Neural cell (in vitro differentiated cells): ENCODE results near the gene FAM53A.

Source experiments
- TF ChIP-seq, protein P1 (sequence below): IDR thresholded peaks from 2 replicates; pipeline ENCODE4 v1.6.1; 2012; ENCODE audit warnings: borderline replicate concordance
- TF ChIP-seq, protein P2 (sequence below): fragments of 450-650 bp; IDR thresholded peaks from 2 replicates; pipeline ENCODE4 v1.5.1; 2014; ENCODE audit warnings: antibody characterized with exemption, mild to moderate bottlenecking, moderate library complexity; ENCODE audit not compliant: poor library complexity, severe bottlenecking

DNA sequence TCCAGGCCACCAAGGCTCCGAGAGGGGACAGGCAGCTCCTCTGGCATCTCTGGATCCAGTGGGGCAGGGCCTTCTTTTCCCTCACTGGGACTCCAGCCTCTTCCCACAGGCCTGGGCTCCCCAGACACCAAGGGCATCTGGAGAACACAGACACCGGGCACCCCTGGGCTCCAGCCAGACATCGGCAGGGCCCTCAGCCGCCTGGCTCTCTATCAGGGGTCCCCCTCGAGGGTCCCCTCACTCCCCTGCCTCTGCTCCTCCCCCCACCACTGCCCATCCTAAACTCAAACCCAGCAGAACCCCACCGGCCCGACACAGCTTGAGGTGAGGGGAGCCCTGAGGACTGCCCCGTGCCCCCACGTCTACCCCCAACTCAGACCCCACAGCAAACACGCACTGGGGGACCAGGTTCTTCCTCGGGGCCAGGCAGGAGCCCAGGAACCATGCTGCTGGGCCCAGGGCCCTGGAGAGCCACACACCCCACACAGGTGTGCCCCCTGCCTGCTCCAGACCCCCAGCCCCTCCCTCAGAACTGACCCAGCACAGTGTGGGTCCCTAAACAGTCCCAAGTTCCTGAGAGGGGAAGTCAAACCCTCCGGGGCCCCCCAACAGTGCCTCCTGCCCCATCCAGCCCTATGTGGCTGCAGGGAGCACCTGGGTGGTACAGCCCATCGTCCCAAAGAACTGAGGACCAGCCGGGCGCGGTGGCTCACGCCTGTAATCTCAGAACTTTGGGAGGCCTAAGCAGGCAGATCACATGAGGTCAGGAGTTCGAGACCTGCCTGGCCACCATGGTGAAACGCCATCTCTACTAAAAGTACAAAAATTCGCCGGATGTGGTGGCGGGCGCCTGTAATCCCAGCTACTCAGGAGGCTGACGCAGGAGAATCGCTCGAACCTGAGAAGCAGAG is 86.8 kb downstream of the FAM53A start:
- TF ChIP-seq, protein P1, sequence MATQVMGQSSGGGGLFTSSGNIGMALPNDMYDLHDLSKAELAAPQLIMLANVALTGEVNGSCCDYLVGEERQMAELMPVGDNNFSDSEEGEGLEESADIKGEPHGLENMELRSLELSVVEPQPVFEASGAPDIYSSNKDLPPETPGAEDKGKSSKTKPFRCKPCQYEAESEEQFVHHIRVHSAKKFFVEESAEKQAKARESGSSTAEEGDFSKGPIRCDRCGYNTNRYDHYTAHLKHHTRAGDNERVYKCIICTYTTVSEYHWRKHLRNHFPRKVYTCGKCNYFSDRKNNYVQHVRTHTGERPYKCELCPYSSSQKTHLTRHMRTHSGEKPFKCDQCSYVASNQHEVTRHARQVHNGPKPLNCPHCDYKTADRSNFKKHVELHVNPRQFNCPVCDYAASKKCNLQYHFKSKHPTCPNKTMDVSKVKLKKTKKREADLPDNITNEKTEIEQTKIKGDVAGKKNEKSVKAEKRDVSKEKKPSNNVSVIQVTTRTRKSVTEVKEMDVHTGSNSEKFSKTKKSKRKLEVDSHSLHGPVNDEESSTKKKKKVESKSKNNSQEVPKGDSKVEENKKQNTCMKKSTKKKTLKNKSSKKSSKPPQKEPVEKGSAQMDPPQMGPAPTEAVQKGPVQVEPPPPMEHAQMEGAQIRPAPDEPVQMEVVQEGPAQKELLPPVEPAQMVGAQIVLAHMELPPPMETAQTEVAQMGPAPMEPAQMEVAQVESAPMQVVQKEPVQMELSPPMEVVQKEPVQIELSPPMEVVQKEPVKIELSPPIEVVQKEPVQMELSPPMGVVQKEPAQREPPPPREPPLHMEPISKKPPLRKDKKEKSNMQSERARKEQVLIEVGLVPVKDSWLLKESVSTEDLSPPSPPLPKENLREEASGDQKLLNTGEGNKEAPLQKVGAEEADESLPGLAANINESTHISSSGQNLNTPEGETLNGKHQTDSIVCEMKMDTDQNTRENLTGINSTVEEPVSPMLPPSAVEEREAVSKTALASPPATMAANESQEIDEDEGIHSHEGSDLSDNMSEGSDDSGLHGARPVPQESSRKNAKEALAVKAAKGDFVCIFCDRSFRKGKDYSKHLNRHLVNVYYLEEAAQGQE: no peak
- TF ChIP-seq, protein P2, sequence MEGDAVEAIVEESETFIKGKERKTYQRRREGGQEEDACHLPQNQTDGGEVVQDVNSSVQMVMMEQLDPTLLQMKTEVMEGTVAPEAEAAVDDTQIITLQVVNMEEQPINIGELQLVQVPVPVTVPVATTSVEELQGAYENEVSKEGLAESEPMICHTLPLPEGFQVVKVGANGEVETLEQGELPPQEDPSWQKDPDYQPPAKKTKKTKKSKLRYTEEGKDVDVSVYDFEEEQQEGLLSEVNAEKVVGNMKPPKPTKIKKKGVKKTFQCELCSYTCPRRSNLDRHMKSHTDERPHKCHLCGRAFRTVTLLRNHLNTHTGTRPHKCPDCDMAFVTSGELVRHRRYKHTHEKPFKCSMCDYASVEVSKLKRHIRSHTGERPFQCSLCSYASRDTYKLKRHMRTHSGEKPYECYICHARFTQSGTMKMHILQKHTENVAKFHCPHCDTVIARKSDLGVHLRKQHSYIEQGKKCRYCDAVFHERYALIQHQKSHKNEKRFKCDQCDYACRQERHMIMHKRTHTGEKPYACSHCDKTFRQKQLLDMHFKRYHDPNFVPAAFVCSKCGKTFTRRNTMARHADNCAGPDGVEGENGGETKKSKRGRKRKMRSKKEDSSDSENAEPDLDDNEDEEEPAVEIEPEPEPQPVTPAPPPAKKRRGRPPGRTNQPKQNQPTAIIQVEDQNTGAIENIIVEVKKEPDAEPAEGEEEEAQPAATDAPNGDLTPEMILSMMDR: no peak
